GM08714 (cell line): ENCODE measurements around the gene TMEM168.
"Not testable (repeated sequence)": the region's sequence is repeated elsewhere in the genome, so short reads cannot be mapped to it uniquely, and the experiment has no call there.

Experiments used
- H3K4me3 ChIP-seq: fragments of 200-500 bp; sonication (Bioruptor generic); 2 replicates; pipeline ENCODE4 v1.5.1; 2014; ENCODE audit warnings: mild to moderate bottlenecking, low read length, inconsistent platforms
- ZNF274 ChIP-seq: IDR thresholded peaks from 2 replicates; pipeline ENCODE4 v1.6.1; 2012; ENCODE audit warnings: mild to moderate bottlenecking, low read depth, low read length

Gene TMEM168

GRCh38 chr7:112757337-112757736 lies 32.9 kb downstream of the TMEM168 start:
- no peak for TF ChIP-seq ZNF274
- H3K4me3 ChIP-seq: no peak overlapping the region

DNA sequence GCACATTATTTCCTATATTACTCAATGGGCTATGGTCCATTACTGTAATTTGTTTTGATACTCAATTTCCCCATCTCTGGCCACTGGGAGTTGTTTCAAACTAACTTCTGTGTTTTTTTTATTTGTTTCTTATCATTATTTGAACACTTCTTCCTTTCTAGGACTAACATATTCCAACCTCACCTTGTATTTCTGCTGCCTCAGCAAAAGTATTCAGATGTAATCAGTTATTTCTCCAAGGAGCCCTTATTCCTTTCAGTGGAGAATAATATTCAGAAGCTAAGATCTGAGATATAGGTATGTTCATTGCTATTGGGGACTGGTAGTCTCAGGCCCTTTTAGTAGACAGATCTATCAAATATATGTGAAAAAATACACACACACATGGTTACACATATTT lies 36.9 kb downstream of the TMEM168 start:
- TF ChIP-seq ZNF274: no peak

GRCh38 chr7:112752576-112752975 lies 37.6 kb downstream of the TMEM168 start:
- TF ChIP-seq ZNF274: no peak

More for the DNA sequence above, 36.9 kb downstream of the TMEM168 start:
- H3K4me3 ChIP-seq: no peak overlapping the region

DNA sequence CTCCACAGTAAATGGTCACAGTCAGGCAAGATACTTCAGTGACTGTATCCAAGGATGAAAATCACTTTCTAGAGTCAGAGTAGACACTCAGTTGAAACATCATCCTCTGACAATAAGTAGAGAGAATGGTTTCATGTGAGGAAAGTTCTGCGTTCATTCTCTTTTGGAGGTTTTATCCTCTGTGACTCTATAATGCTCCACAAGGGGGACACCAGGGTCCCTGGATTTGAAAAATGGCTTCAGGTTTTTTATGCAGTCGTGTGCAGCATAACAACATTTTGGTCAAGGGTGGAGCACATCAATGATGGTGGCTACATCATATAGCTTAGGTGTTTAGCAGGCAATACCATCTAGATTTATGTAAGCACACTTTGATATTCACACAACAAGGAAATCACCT lies 40.4 kb downstream of the TMEM168 start:
- no peak for TF ChIP-seq ZNF274
- no peak overlapping the region for H3K4me3 ChIP-seq

More at GRCh38 chr7:112752576-112752975, 37.6 kb downstream of the TMEM168 start:
- H3K4me3 ChIP-seq: no peak overlapping the region

GRCh38 chr7:112748381-112748780 lies 41.8 kb downstream of the TMEM168 start:
- H3K4me3 ChIP-seq: no peak overlapping the region
- TF ChIP-seq ZNF274: no peak

DNA sequence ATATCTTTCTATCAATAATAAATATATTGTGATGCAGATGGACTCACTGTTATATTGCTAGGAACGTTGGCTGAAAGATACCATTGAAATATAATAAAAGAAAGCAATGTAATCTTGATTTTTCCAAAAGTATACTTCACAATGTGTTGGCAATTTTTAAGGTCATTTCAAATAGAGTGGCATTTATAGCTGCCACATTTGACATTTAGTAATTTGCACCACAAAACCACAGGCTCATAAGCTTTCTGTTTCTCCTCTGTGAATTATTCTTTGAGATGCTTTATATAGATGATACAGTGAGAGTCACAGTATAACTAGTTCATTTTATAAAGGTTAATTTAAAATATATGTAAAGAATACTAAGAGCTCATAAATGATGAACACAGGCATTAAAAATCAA lies 44.6 kb downstream of the TMEM168 start:
- no peak for TF ChIP-seq ZNF274

GRCh38 chr7:112744818-112745217 lies 45.4 kb downstream of the TMEM168 start:
- no peak for TF ChIP-seq ZNF274
- no peak overlapping the region for H3K4me3 ChIP-seq

More for the DNA sequence above, 44.6 kb downstream of the TMEM168 start:
- H3K4me3 ChIP-seq: no peak overlapping the region

DNA sequence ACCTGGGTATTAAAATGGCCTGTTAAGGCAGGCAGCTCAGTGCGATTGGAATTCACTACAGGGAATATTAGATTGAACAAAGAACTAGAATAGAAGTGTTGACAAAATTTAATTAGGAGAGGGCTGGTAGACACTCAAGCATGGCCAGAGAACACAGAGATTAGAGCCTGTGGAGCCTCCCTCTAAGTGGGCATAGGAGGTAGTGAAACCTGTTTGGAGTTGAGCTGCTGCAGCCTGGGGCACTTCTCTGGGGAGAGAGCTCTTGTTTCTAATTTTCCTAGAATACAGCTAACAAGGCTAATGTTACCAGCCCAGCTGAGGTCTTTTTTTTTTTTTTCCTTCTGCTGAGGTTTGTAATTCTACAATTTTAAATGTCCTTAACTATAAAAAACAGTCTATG lies 46.4 kb downstream of the TMEM168 start:
- no peak overlapping the region for H3K4me3 ChIP-seq
- no peak for TF ChIP-seq ZNF274

GRCh38 chr7:112740667-112741066 lies 49.5 kb downstream of the TMEM168 start:
- H3K4me3 ChIP-seq: no peak overlapping the region
- TF ChIP-seq ZNF274: no peak

DNA sequence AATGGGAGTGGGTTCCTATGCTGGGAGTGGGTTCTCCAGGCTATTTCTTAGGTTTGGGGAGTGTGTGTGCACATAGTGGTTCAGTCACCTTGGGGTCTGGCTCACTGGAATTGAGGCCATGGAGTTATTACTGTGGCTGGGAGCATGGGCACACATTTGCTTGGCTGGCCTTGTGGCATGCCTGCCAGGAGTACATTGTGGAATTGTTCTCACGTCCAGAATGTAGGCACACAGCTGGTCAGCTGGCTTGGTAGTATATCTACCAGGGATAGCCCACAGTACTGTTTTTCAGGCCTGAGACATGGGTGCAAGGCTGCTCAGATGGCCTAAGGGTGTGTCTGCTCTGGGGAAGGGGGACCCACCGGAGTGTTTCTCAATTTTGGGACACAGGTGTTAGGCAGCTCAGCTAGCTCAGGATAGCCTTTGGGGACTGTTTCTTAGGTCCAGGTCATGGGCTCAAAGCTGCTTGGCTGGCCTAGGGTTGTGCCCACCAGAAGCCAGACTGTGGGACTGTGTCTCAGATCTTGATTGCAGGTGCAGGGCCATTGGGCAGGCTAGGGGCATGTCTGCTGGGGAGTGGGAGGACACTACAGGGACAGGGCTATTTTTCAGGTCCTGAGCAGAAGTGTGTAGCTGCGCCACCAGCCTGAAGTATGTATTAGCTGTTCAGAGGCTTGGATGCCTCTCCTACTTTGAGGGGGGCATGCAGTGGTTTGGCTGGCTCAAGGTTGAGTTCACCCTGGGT lies 50.6 kb downstream of the TMEM168 start:
- no peak for TF ChIP-seq ZNF274

DNA sequence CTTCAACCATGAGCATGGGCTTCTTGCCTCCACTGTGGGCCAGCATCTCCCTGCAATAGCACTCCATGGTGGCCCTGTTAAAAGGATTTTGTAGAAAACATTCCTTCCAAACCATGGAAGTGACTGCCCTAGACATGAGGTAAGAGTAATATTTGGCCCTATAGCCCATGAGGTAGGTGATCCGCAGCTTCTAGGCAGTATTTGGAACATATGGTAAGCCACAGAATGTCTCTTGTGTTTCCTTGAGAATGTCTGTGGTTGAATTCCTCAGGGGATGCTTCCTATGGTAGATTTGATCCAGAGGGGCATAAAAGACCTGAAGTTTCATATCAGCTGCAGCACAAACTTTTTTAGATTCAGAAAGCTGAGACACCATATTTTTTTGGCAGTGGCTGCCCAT lies 54.9 kb downstream of the TMEM168 start:
- no peak for TF ChIP-seq ZNF274
- H3K4me3 ChIP-seq: no peak overlapping the region

More for the DNA sequence above, 50.6 kb downstream of the TMEM168 start:
- no peak overlapping the region for H3K4me3 ChIP-seq

DNA sequence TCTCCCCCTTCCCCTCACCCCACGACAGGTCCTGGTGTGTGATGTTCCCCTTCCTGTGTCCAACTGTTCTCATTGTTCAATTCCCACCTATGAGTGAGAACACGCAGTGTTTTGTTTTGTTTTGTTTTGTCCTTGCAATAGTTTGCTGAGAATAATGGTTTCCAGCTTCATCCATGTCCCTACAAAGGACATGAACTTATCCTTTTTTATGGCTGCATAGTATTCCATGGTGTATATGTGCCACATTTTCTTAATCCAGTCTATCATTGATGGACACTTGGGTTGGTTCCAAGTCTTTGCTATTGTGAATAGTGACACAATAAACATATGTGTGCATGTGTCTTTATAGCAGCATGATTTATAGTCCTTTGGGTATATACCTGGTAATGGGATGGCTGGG lies 58.9 kb downstream of the TMEM168 start:
- H3K4me3 ChIP-seq: not testable (repeated sequence)

GRCh38 chr7:112726076-112726475 lies 64.1 kb downstream of the TMEM168 start:
- no peak for TF ChIP-seq ZNF274
- no peak overlapping the region for H3K4me3 ChIP-seq

DNA sequence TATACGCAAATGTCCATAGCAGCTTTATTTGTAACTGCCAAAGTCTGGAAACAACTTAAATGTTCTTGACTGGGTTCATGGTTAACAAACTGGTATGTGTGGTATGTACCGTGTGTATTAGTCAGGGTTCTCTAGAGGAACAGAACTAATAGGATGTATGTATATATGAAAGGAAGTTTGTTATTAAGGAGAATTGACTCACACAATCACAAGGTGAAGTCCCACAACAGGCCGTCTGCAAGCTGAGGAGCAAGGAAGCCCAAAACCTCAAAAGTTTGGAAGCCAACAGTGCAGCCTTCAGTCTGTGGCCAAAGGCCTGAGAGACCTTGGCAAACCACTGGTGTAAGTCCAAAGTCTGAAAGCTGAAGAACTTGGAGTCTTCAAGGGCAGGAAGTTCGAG lies 66.8 kb downstream of the TMEM168 start:
- H3K4me3 ChIP-seq: no peak overlapping the region
- TF ChIP-seq ZNF274: no peak

GRCh38 chr7:112721366-112721765 lies 68.8 kb downstream of the TMEM168 start:
- TF ChIP-seq ZNF274: no peak
- no peak overlapping the region for H3K4me3 ChIP-seq

DNA sequence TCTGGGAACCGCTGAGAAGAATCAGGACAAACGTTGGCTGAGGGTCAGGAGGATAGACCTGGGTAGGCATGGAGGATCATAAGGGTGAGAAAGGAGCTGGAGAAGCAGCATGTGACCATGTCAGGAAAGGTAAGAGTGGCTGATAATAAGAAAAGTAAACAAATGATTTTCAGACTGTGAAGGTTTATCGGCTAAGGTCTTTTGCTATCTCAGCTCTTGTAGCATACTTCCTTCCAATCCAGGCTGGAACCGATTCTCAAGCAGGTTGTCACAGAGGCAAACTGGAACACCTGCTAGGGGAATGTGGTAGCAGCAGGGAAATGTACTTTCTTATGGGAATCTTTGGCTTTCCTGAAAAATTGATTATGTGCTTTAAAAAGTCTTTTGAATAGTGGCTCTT lies 74.7 kb downstream of the TMEM168 start:
- no peak overlapping the region for H3K4me3 ChIP-seq
- no peak for TF ChIP-seq ZNF274

DNA sequence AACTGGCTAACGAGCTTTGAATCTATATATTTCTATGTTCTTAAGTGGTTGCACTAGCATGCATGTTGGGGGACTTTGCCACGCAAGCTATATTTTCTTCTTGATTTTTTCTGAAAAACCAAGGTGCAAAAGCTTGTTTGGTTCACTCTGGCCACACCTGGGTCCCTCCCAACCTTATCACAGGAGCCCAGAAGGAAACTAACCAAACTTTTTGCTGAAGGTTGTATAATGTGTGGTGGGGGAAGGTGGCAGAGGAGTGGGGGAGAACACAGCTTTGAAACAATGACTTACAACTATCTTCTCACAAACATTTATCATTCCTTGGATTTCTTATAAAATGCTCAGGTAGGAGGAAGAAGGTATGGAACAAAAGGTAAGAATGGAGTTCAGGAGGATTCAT lies 75.3 kb downstream of the TMEM168 start:
- TF ChIP-seq ZNF274: no peak
- no peak overlapping the region for H3K4me3 ChIP-seq
